Activated naive CD8-positive, alpha-beta T cell treated with anti-CD3 and anti-CD28 coated beads, Interleukin-2, amount 10 ng/mL, durations not matched to agents 7 days and 5 days (primary cell): Measurements from ENCODE around the gene PIP5KL1. TPM values are rescaled to one million over a fixed set of nuclear protein-coding genes. Genes with fewer than 3 reads are reported as not detected.

ENCODE experiments used
- ATAC-seq: fragments of 150-1000 bp; cut with Tn5 transposase; one replicate; pipeline ENCODE4 v1.10.0; 2021; ENCODE audit warnings: low read depth, moderate library complexity
- POLR2A ChIA-PET: fragments of 350-600 bp; sonication (Branson Sonifier 250); formaldehyde crosslinking; loops from one replicate; lab custom pipeline; 2021; ENCODE audit warnings: antibody characterized with exemption; lab: Charles Lee
- DNase-seq: peaks from one replicate; pipeline ENCODE4 v3.0.0; 2021
- H3K27ac Mint-ChIP-seq: one replicate; pipeline ENCODE4 v1.8.0; 2022; ENCODE audit warnings: mild to moderate bottlenecking, mixed read lengths
- H3K27me3 Mint-ChIP-seq: one replicate; pipeline ENCODE4 v1.8.0; 2022; ENCODE audit warnings: mild to moderate bottlenecking, moderate library complexity, mixed read lengths
- H3K36me3 Mint-ChIP-seq: one replicate; pipeline ENCODE4 v1.8.0; 2021; ENCODE audit warnings: mild to moderate bottlenecking, mixed read lengths
- H3K4me1 Mint-ChIP-seq: one replicate; pipeline ENCODE4 v1.8.0; 2021; ENCODE audit warnings: mixed read lengths
- H3K4me3 Mint-ChIP-seq: one replicate; pipeline ENCODE4 v1.8.0; 2022; ENCODE audit warnings: mild to moderate bottlenecking, moderate library complexity, mixed read lengths
- H3K9me3 Mint-ChIP-seq: one replicate; pipeline ENCODE4 v1.8.0; 2021; ENCODE audit warnings: mixed read lengths
- total RNA-seq, 2 experiments: library from RNA; stranded (reverse); gene quantifications; one replicate each; pipeline ENCODE4 v1.2.3, GENCODE V29; 2021

Gene PIP5KL1
- total RNA-seq, 2 experiments from 2014 or later: 1.5 to 1.9 TPM

- POLR2A ChIA-PET: interaction anchor here (1.0 to 1.9 kb wide), 2 partner anchors 12 to 175 kb away, joined by 3 to 4 read pairs; partner anchors contain the start of gene TOR2A
- DNase-seq (no peak), ATAC-seq (no peak)
- Mint-ChIP-seq H3K36me3 (peaks cover 23% of the 10 kb centered on the region), H3K4me3 (no peak overlapping the region), H3K27me3 (no peaks in the 10 kb centered on the region), H3K4me1 (peaks cover 37% of the 10 kb centered on the region), H3K9me3 (no peaks in the 10 kb centered on the region), H3K27ac (no peak overlapping the region)
Observed at GRCh38 chr9:127909839-127910273, 20.7 kb downstream of the PIP5KL1 start.

GRCh38 chr9:127908660-127908926 lies 22.0 kb downstream of the PIP5KL1 start:
- H3K27me3 Mint-ChIP-seq: no peaks in the 10 kb centered on the region
- H3K27ac Mint-ChIP-seq: no peak overlapping the region
- no peak overlapping the region for H3K4me3 Mint-ChIP-seq
- no peak for DNase-seq
- H3K9me3 Mint-ChIP-seq: no peaks in the 10 kb centered on the region
- POLR2A ChIA-PET: interaction anchor here (0.9 kb wide), 1 partner anchor 161 kb away, joined by 3 read pairs; no protein-coding TSS in a partner anchor
- ATAC-seq: no peak
- H3K4me1 Mint-ChIP-seq: peaks cover 43% of the 10 kb centered on the region
- peaks cover 20% of the 10 kb centered on the region for H3K36me3 Mint-ChIP-seq

- Mint-ChIP-seq H3K27ac (peak overlapping the region; percentile 77), H3K9me3 (no peaks in the 10 kb centered on the region), H3K4me1 (peaks cover 48% of the 10 kb centered on the region), H3K36me3 (peaks cover 20% of the 10 kb centered on the region), H3K4me3 (no peak overlapping the region), H3K27me3 (no peaks in the 10 kb centered on the region)
- no peak for DNase-seq
- ATAC-seq: no peak
- POLR2A ChIA-PET: interaction anchor here (0.6 to 5.6 kb wide), 3 partner anchors 8 to 160 kb away, joined by 3 to 187 read pairs (median 3); partner anchors contain the start of gene ST6GALNAC4
Observed at GRCh38 chr9:127907867-127908659, 22.5 kb downstream of the PIP5KL1 start.

- H3K4me1 Mint-ChIP-seq: peaks cover 44% of the 10 kb centered on the region
- POLR2A ChIA-PET: interaction anchor here (0.7 to 5.6 kb wide), 14 partner anchors 9 to 196 kb away, joined by 3 to 187 read pairs (median 4); partner anchors contain the start of genes AK1, CDK9, SH2D3C and ST6GALNAC4
- H3K36me3 Mint-ChIP-seq: peaks cover 15% of the 10 kb centered on the region
- no peaks in the 10 kb centered on the region for H3K27me3 Mint-ChIP-seq
- H3K4me3 Mint-ChIP-seq: peak overlapping the region; percentile 93
- no peaks in the 10 kb centered on the region for H3K9me3 Mint-ChIP-seq
- peak; percentile 69 for DNase-seq
- peak overlapping the region; percentile 100 for H3K27ac Mint-ChIP-seq
- ATAC-seq: peak; percentile 40
Observed at GRCh38 chr9:127905788-127906191, 24.8 kb downstream of the PIP5KL1 start.

GRCh38 chr9:127905004-127905728 lies 25.4 kb downstream of the PIP5KL1 start:
- H3K27ac Mint-ChIP-seq: peak overlapping the region; percentile 100
- peaks cover 12% of the 10 kb centered on the region for H3K36me3 Mint-ChIP-seq
- no peaks in the 10 kb centered on the region for H3K9me3 Mint-ChIP-seq
- POLR2A ChIA-PET: interaction anchor here (0.6 to 5.6 kb wide), 20 partner anchors 8 to 170 kb away, joined by 3 to 187 read pairs (median 4); partner anchors contain the start of genes AK1, CDK9, FPGS and NAIF1
- peak overlapping the region; percentile 93 for H3K4me3 Mint-ChIP-seq
- peak; percentile 60 for ATAC-seq
- H3K4me1 Mint-ChIP-seq: peaks cover 40% of the 10 kb centered on the region
- H3K27me3 Mint-ChIP-seq: no peaks in the 10 kb centered on the region
- DNase-seq: peak; percentile 67

- Mint-ChIP-seq H3K27ac (peak overlapping the region; percentile 100), H3K36me3 (peaks cover 11% of the 10 kb centered on the region), H3K27me3 (no peaks in the 10 kb centered on the region), H3K4me1 (peaks cover 44% of the 10 kb centered on the region), H3K9me3 (no peaks in the 10 kb centered on the region), H3K4me3 (peak overlapping the region; percentile 93)
- POLR2A ChIA-PET: interaction anchor here (0.8 to 5.6 kb wide), 19 partner anchors 11 to 185 kb away, joined by 3 to 187 read pairs (median 6); partner anchors contain the start of genes CDK9, FPGS, NAIF1 and SH2D3C
- ATAC-seq (peak; percentile 5), DNase-seq (peak; percentile 55)
Observed at GRCh38 chr9:127904561-127905003, 26.0 kb downstream of the PIP5KL1 start.

- Mint-ChIP-seq H3K9me3 (no peaks in the 10 kb centered on the region), H3K36me3 (peaks cover 10% of the 10 kb centered on the region), H3K27ac (peak overlapping the region; percentile 100), H3K4me1 (peaks cover 44% of the 10 kb centered on the region), H3K4me3 (peak overlapping the region; percentile 93), H3K27me3 (no peaks in the 10 kb centered on the region)
- DNase-seq (peak; percentile 89), ATAC-seq (peak; percentile 32)
- POLR2A ChIA-PET: interaction anchor here (0.6 to 5.6 kb wide), 26 partner anchors 11 to 331 kb away, joined by 3 to 187 read pairs (median 4); partner anchors contain the start of genes CDK9, FPGS, NAIF1 and SH2D3C
Observed at GRCh38 chr9:127903557-127904475, 26.8 kb downstream of the PIP5KL1 start.

GRCh38 chr9:127899128-127899943 lies 31.2 kb downstream of the PIP5KL1 start, which contains the start of gene ST6GALNAC6:
Gene ST6GALNAC6, minus strand, starts transcription at chr9:127899603. Its CDS starts 1,622 bp downstream, at chr9:127897981.
- H3K4me3 Mint-ChIP-seq: peak within 1 kb of the TSS; percentile 89
- peaks cover 1% of the 10 kb centered on the region for H3K9me3 Mint-ChIP-seq
- POLR2A ChIA-PET: interaction anchor here (0.7 to 3.2 kb wide), 4 partner anchors 17 to 131 kb away, joined by 3 to 28 read pairs (median 3); partner anchors contain the start of gene ST6GALNAC4
- H3K4me1 Mint-ChIP-seq: peaks cover 38% of the 10 kb centered on the region
- peak; percentile 65 for ATAC-seq
- H3K36me3 Mint-ChIP-seq: peaks cover 32% of the 10 kb centered on the region
- no peaks in the 10 kb centered on the region for H3K27me3 Mint-ChIP-seq
- peak within 1 kb of the TSS; percentile 82 for H3K27ac Mint-ChIP-seq
- DNase-seq: peak; percentile 91

- Mint-ChIP-seq H3K36me3 (peaks cover 39% of the 10 kb centered on the region), H3K4me3 (peak overlapping the region; percentile 89), H3K27me3 (no peaks in the 10 kb centered on the region), H3K27ac (peak overlapping the region; percentile 82), H3K9me3 (peaks cover 7% of the 10 kb centered on the region), H3K4me1 (peaks cover 32% of the 10 kb centered on the region)
- DNase-seq (no peak), ATAC-seq (no peak)
- POLR2A ChIA-PET: interaction anchor here (0.7 to 3.2 kb wide), 6 partner anchors 10 to 128 kb away, joined by 3 to 28 read pairs (median 3); partner anchors contain the start of gene ST6GALNAC4
Observed at GRCh38 chr9:127898433-127899127, 32.0 kb downstream of the PIP5KL1 start.

- Mint-ChIP-seq H3K4me1 (peaks cover 29% of the 10 kb centered on the region), H3K4me3 (no peak overlapping the region), H3K27ac (no peak overlapping the region), H3K9me3 (peaks cover 10% of the 10 kb centered on the region), H3K36me3 (peaks cover 49% of the 10 kb centered on the region), H3K27me3 (no peaks in the 10 kb centered on the region)
- ATAC-seq: no peak
- POLR2A ChIA-PET: interaction anchor here (0.7 to 1.4 kb wide), 5 partner anchors 9 to 113 kb away, joined by 3 to 4 read pairs (median 3); partner anchors contain the start of gene ST6GALNAC4
- no peak for DNase-seq
Observed at GRCh38 chr9:127897193-127897692, 33.3 kb downstream of the PIP5KL1 start.
